Measurements from ENCODE around the gene GNB1. TPM values are rescaled to one million over a fixed set of nuclear protein-coding genes. Genes with fewer than 3 reads are reported as not detected.

Gene GNB1
- total and polyA plus RNA-seq, 10 of the 15 experiments (the other 5 are each of a cell fraction or from before 2014, with no cell fraction given), result 23.0 to 392 (median 93.9) TPM

GRCh38 chr1:1756661-1757421 lies 134.0 kb downstream of the GNB1 start:
- H2AFZ ChIP-seq (ENCODE audit: control insufficient read depth, low read depth, low read length), result no peak overlapping the region
- no peaks in the 10 kb centered on the region for H3K27me3 ChIP-seq (replicated peaks in 1 of 2; ENCODE audit: control insufficient read depth in 2 of 2, insufficient read depth in 2 of 2, low read length in 1 of 2)
- H3K27ac ChIP-seq (ENCODE audit: control insufficient read depth, insufficient read depth), result no peak overlapping the region
- H3K4me2 ChIP-seq (ENCODE audit: control insufficient read depth, insufficient read depth), result no peak overlapping the region
- H4K20me1 ChIP-seq (ENCODE audit: control insufficient read depth, insufficient read depth), result no peaks in the 10 kb centered on the region
- ChIA-PET CTCF (no interaction called here), POLR2A (interaction anchor here (0.5 kb wide), 1 partner anchor 483 kb away, joined by 4 read pairs; the partner anchor contains the start of gene UBE2J2), RAD21 (ENCODE audit: unreplicated experiment) (interaction anchor here (1.5 kb wide), 1 partner anchor 20 kb away, joined by 4 read pairs; no protein-coding TSS in a partner anchor), SMC1A (ENCODE audit: uncharacterized antibody, unreplicated experiment) (no interaction called here)
- H3K4me3 ChIP-seq, result no peak overlapping the region
- peaks cover 16 to 56% of the 10 kb centered on the region in 2 experiments; a peak in 3 of 4 replicates for H3K36me3 ChIP-seq (ENCODE audit: control insufficient read depth in 2 of 2, insufficient read depth in 2 of 2, low read length in 1 of 2)
- intact Hi-C loops (cut with micrococcal nuclease; ENCODE audit: unreplicated experiment) (no loop called here), in situ Hi-C loops (cut with MboI) (no loop called here)
- no peaks in the 10 kb centered on the region for H3K9me3 ChIP-seq (replicated peaks; ENCODE audit: control insufficient read depth, insufficient read depth, low read length)
- TF ChIP-seq SIX5 (IDR thresholded peaks at IDR 0.05; ENCODE audit: low read depth, low read length, severe bottlenecking) (no peak), POLR2A (IDR thresholded peaks at IDR 0.05; ENCODE audit: low read depth, low read length) (0 out of 2 replicates have a peak, but pooled peaks have one; percentile 26)
- no TSS peak for BruUV-seq (replicated peaks)
- WGBS (ENCODE audit: insufficient coverage, insufficient replicate concordance, low lambda C conversion rate, missing lambda C conversion rate), result 85% methylated on average over 32 of the region's 33 CpGs
- H3K79me2 ChIP-seq (ENCODE audit: control insufficient read depth, insufficient read depth, low read length), result no peaks in the 10 kb centered on the region; the same call in 1 of the 2 replicates
- H3K4me1 ChIP-seq (ENCODE audit: control insufficient read depth, insufficient read depth, low read length), result no peaks in the 10 kb centered on the region
- DNase-seq (ENCODE audit: low read depth, low spot score), result no peak
- H3K9ac ChIP-seq (ENCODE audit: control insufficient read depth, insufficient read depth, low read length), result no peak overlapping the region
- no peak for ATAC-seq
- no peak for FAIRE-seq

- Histone ChIP-seq H3K27ac (ENCODE audit: control insufficient read depth, insufficient read depth) (no peak overlapping the region), H4K20me1 (ENCODE audit: control insufficient read depth, insufficient read depth) (no peaks in the 10 kb centered on the region), H3K27me3 (replicated peaks in 1 of 2; ENCODE audit: control insufficient read depth in 2 of 2, insufficient read depth in 2 of 2, low read length in 1 of 2) (no peaks in the 10 kb centered on the region), H2AFZ (ENCODE audit: control insufficient read depth, low read depth, low read length) (no peak overlapping the region), H3K4me3 (no peak overlapping the region), H3K36me3 (ENCODE audit: control insufficient read depth in 2 of 2, insufficient read depth in 2 of 2, low read length in 1 of 2) (peaks cover 12 to 52% of the 10 kb centered on the region in 2 experiments; a peak in 3 of 4 replicates), H3K9me3 (replicated peaks; ENCODE audit: control insufficient read depth, insufficient read depth, low read length) (no peaks in the 10 kb centered on the region), H3K4me2 (ENCODE audit: control insufficient read depth, insufficient read depth) (no peak overlapping the region), H3K4me1 (ENCODE audit: control insufficient read depth, insufficient read depth, low read length) (no peaks in the 10 kb centered on the region), H3K9ac (ENCODE audit: control insufficient read depth, insufficient read depth, low read length) (no peak overlapping the region), H3K79me2 (ENCODE audit: control insufficient read depth, insufficient read depth, low read length) (no peaks in the 10 kb centered on the region; the same call in 1 of the 2 replicates)
- ATAC-seq (no peak), FAIRE-seq (no peak), DNase-seq (ENCODE audit: low read depth, low spot score) (no peak)
- no TSS peak for BruUV-seq (replicated peaks)
- intact Hi-C loops (cut with micrococcal nuclease; ENCODE audit: unreplicated experiment), result no loop called here
- WGBS (ENCODE audit: insufficient coverage, insufficient replicate concordance, low lambda C conversion rate, missing lambda C conversion rate), result 86% methylated on average over 15 of the region's 15 CpGs
- in situ Hi-C loops (cut with MboI), result no loop called here
- ChIA-PET POLR2A (no interaction called here), SMC1A (ENCODE audit: uncharacterized antibody, unreplicated experiment) (no interaction called here), RAD21 (ENCODE audit: unreplicated experiment) (no interaction called here), CTCF (interaction anchor here (1.7 kb wide), 1 partner anchor 24 kb away, joined by 5 read pairs; no protein-coding TSS in a partner anchor)
- TF ChIP-seq DPF2 (IDR thresholded peaks at IDR 0.05), result no peak
- no peak for TF ChIP-seq ASH2L (IDR thresholded peaks at IDR 0.05; ENCODE audit: borderline replicate concordance, low read depth)
- TF ChIP-seq NFXL1 (IDR thresholded peaks at IDR 0.05; ENCODE audit: borderline replicate concordance), result no peak
- TF ChIP-seq HDAC2 (IDR thresholded peaks at IDR 0.05), result no peak
- TF ChIP-seq MEF2A (IDR thresholded peaks at IDR 0.05; ENCODE audit: insufficient read depth, low read depth, low read length), result no peak
- no peak for TF ChIP-seq TBL1XR1 (IDR thresholded peaks at IDR 0.05; ENCODE audit: low read depth, low read length)
- no peak for TF ChIP-seq POLR2AphosphoS2 (IDR thresholded peaks at IDR 0.05; ENCODE audit: low read depth, low read length)
- no peak for TF ChIP-seq SRF (IDR thresholded peaks at IDR 0.05; ENCODE audit: low read depth in 2 of 2, low read length in 2 of 2)
Observed at GRCh38 chr1:1755852-1756251, 135.0 kb downstream of the GNB1 start.

All from GM12878 (cell line).